HepG2 (cell line): Measurements from ENCODE around the gene MAGI1. TPM values are rescaled to one million over a fixed set of nuclear protein-coding genes. Genes with fewer than 3 reads are reported as not detected.

Experiments used
- ATAC-seq: fragments of 200-7000 bp; cut with Tn5 transposase; 3 replicates; pipeline ENCODE4 v1.9.1; 2020; ENCODE audit warnings: mild to moderate bottlenecking, moderate library complexity
- BruUV-seq: library from RNA; stranded (reverse); fragments of 400-500 nt; replicated peaks from 2 replicates; lab custom pipeline; 2021; lab: Mats Ljungman, UMichigan
- CTCF ChIA-PET: fragments of 300-600 bp; formaldehyde crosslinking; extraction: SDS; loops from one replicate; lab custom pipeline; 2021; ENCODE audit warnings: low total read pairs, inconsistent platforms, low intra/inter-chr PET ratio; lab: Yijun Ruan, JAX
- POLR2A ChIA-PET: fragments of 350-600 bp; sonication (Branson Sonifier 250); formaldehyde crosslinking; loops from one replicate; lab custom pipeline; 2020; ENCODE audit warnings: antibody characterized with exemption, inconsistent platforms; lab: Yijun Ruan, JAX
- DNase-seq: peaks from one replicate; pipeline ENCODE4 v3.0.0-alpha.2; 2015; ENCODE audit warnings: low spot score
- FAIRE-seq: peaks from 3 replicates; lab custom pipeline; 2011; peaks lifted over from hg19 to GRCh38; lab: Jason Lieb, UNC
- H2AFZ ChIP-seq: one replicate; pipeline ENCODE4 v1.6.1; 2011; ENCODE audit warnings: low read length, inconsistent platforms
- H3K27ac ChIP-seq: fragments of 300-600 bp; 3 replicates; pipeline ENCODE4 v1.8.0; 2011; ENCODE audit warnings: mixed run types, mild to moderate bottlenecking, mixed read lengths, low read length, inconsistent platforms; ENCODE audit not compliant: insufficient read depth; ENCODE audit errors: extremely low read length
- H3K27me3 ChIP-seq, 2 experiments: fragments of 200-600 bp in 1 of 2; 2 replicates in 1 of 2; 3 replicates in 1 of 2; pipeline versions ENCODE4 v1.6.0 to v1.8.0; 2011; ENCODE audit warnings: low read length in 2 of 2, mild to moderate bottlenecking in 2 of 2, moderate library complexity in 2 of 2, inconsistent platforms in 1 of 2; ENCODE audit not compliant: insufficient read depth in 2 of 2, control insufficient read depth in 1 of 2
- H3K36me3 ChIP-seq, 2 experiments: fragments of 200-600 bp in 1 of 2; replicated peaks in 1 of 2; 2 replicates in 1 of 2; 3 replicates in 1 of 2; pipeline versions ENCODE4 v1.5.1 to v1.8.0; 2011; ENCODE audit warnings: low read length in 2 of 2, inconsistent platforms in 1 of 2; ENCODE audit not compliant: insufficient read depth in 2 of 2, control insufficient read depth in 1 of 2
- H3K4me1 ChIP-seq: 2 replicates; pipeline ENCODE4 v1.5.1; 2012; ENCODE audit warnings: low read length, inconsistent platforms; ENCODE audit not compliant: insufficient read depth
- H3K4me2 ChIP-seq: 2 replicates; pipeline ENCODE4 v1.6.0; 2011; ENCODE audit warnings: low read depth, low read length, inconsistent platforms
- H3K4me3 ChIP-seq, 3 experiments: fragments of 200-600 bp in 1 of 3; sonication (generic), shearing (Covaris generic) in 1 of 3; replicated peaks in 1 of 3; 2 replicates each; pipeline ENCODE4 v1.5.1; 2011 to 2016; ENCODE audit warnings: low read length in 3 of 3, inconsistent platforms in 2 of 3, low read depth in 2 of 3, mild to moderate bottlenecking in 2 of 3, control low read depth in 1 of 3, mixed read lengths in 1 of 3; ENCODE audit not compliant: insufficient read depth in 1 of 3
- H3K79me2 ChIP-seq: one replicate; pipeline ENCODE4 v1.6.1; 2011; ENCODE audit warnings: low read length, inconsistent platforms; ENCODE audit not compliant: insufficient read depth
- H3K9ac ChIP-seq: 2 replicates; pipeline ENCODE4 v1.6.0; 2011; ENCODE audit warnings: mild to moderate bottlenecking, low read depth, low read length, inconsistent platforms; ENCODE audit not compliant: insufficient read depth
- H3K9me3 ChIP-seq: 2 replicates; pipeline ENCODE4 v1.5.1; 2012; ENCODE audit warnings: mild to moderate bottlenecking, low read length
- H4K20me1 ChIP-seq: 2 replicates; pipeline ENCODE4 v1.6.0; 2011; ENCODE audit warnings: inconsistent platforms, mild to moderate bottlenecking, low read length, moderate library complexity; ENCODE audit not compliant: insufficient read depth
- HOXA5 ChIP-seq: sonication (generic); formaldehyde crosslinking; IDR thresholded peaks from 2 replicates; pipeline ENCODE4 v1.4.0; 2020; ENCODE audit warnings: missing genetic modification reagents
- KDM5A ChIP-seq: fragments of 200-600 bp; sonication (generic); IDR thresholded peaks from 2 replicates; pipeline ENCODE4 v1.7.0; 2018; ENCODE audit warnings: antibody characterized with exemption, mild to moderate bottlenecking, low read length, borderline replicate concordance
- MAX ChIP-seq: IDR thresholded peaks from 2 replicates; pipeline ENCODE4 v1.6.1; 2012; ENCODE audit warnings: inconsistent platforms
- MLX ChIP-seq: IDR thresholded peaks from 2 replicates; pipeline ENCODE4 v1.6.1; 2016
- MXD1 ChIP-seq: sonication (generic); formaldehyde crosslinking; IDR thresholded peaks from 2 replicates; pipeline ENCODE4 v1.4.0; 2020; ENCODE audit warnings: mild to moderate bottlenecking, missing genetic modification reagents
- NCOR1 ChIP-seq: fragments of 200-600 bp; sonication (generic); IDR thresholded peaks from 2 replicates; pipeline ENCODE4 v1.7.0; 2017; ENCODE audit warnings: antibody characterized with exemption, low read length, borderline replicate concordance
- NFE2 ChIP-seq: sonication (generic); formaldehyde crosslinking; IDR thresholded peaks from 2 replicates; pipeline ENCODE4 v1.4.0; 2020; ENCODE audit warnings: missing genetic modification reagents
- POGZ ChIP-seq: sonication (generic); formaldehyde crosslinking; IDR thresholded peaks from 2 replicates; pipeline ENCODE4 v1.4.0; 2020; ENCODE audit warnings: mild to moderate bottlenecking, missing genetic modification reagents
- TBX3 ChIP-seq: fragments of 450-650 bp; IDR thresholded peaks from 2 replicates; pipeline ENCODE4 v1.6.1; 2017; ENCODE audit warnings: antibody characterized with exemption, mild to moderate bottlenecking, inconsistent platforms, borderline replicate concordance
- THYN1 ChIP-seq: sonication (generic); formaldehyde crosslinking; IDR thresholded peaks from 2 replicates; pipeline ENCODE4 v1.8.1; 2023; ENCODE audit warnings: low read depth, mild to moderate bottlenecking, moderate library complexity, missing genetic modification reagents, borderline replicate concordance
- UBTF ChIP-seq: sonication (generic); formaldehyde crosslinking; IDR thresholded peaks from 2 replicates; pipeline ENCODE4 v1.4.0; 2020; ENCODE audit warnings: mild to moderate bottlenecking, missing genetic modification reagents
- XRCC5 ChIP-seq: fragments of 200-400 bp; formaldehyde crosslinking; optimal IDR thresholded peaks from 2 replicates; pipeline ENCODE3; 2017; ENCODE audit warnings: mild to moderate bottlenecking, low read length
- ZMAT3 ChIP-seq: sonication (generic); formaldehyde crosslinking; conservative IDR thresholded peaks from 2 replicates; pipeline ENCODE4 v1.7.0; 2021; ENCODE audit warnings: missing genetic modification reagents
- ZNF253 ChIP-seq: sonication (generic); formaldehyde crosslinking; IDR thresholded peaks from 2 replicates; pipeline ENCODE4 v1.8.0; 2022; ENCODE audit warnings: mild to moderate bottlenecking, missing genetic modification reagents, borderline replicate concordance
- ZNF256 ChIP-seq: sonication (generic); formaldehyde crosslinking; conservative IDR thresholded peaks from 2 replicates; pipeline ENCODE4 v1.4.0; 2020; ENCODE audit warnings: missing genetic modification reagents
- ZNF30 ChIP-seq: sonication (generic); formaldehyde crosslinking; IDR thresholded peaks from 2 replicates; pipeline ENCODE4 v1.5.0; 2020; ENCODE audit warnings: mild to moderate bottlenecking, missing genetic modification reagents
- ZNF326 ChIP-seq: sonication (generic); formaldehyde crosslinking; IDR thresholded peaks from 2 replicates; pipeline ENCODE4 v1.4.0; 2020; ENCODE audit warnings: missing genetic modification reagents, borderline replicate concordance
- ZNF562 ChIP-seq: sonication (generic); formaldehyde crosslinking; IDR thresholded peaks from 2 replicates; pipeline ENCODE4 v1.8.0; 2022; ENCODE audit warnings: missing genetic modification reagents, borderline replicate concordance
- ZNF577 ChIP-seq: sonication (generic); formaldehyde crosslinking; IDR thresholded peaks from 2 replicates; pipeline ENCODE4 v1.4.0; 2020; ENCODE audit warnings: mild to moderate bottlenecking, low read depth, missing genetic modification reagents, borderline replicate concordance
- WGBS: methylation state at CpG from one replicate; pipeline ENCODE4 v1.1.6; 2017; ENCODE audit warnings: low lambda C conversion rate; 5-methylcytosine and 5-hydroxymethylcytosine counted together
- in situ Hi-C: cut with HindIII; loops from 2 replicates; pipeline ENCODE4 v1.10.0; 2017; ENCODE audit warnings: low pct_unique_long_range_greater_than_20kb; ENCODE audit not compliant: extremely low pct_ligation_motif_present
- intact Hi-C: fragments of 100-400 bp; cut with micrococcal nuclease; formaldehyde crosslinking; loops from one replicate; pipeline ENCODE4 v1.10.0; 2022; ENCODE audit not compliant: unreplicated experiment
- polyA plus RNA-seq, 8 experiments: library from polyadenylated mRNA; depleted of rRNA in 3 of 8; stranded (reverse) in 7 of 8; unstranded in 1 of 8; fragments of >200 nt; fragmentation: Illumina TruSeq in 4 of 8; extraction: Trizol in 4 of 8; gene quantifications; 2 replicates each; pipeline versions ENCODE4 v1.2.1 to v1.2.3, GENCODE V29; 2011 to 2016; ENCODE audit warnings: low read depth in 4 of 8, missing spikeins in 1 of 8, mixed read lengths in 1 of 8; ENCODE audit not compliant: insufficient read depth in 1 of 8
- total RNA-seq, 5 experiments: library from RNA; depleted of rRNA; stranded (reverse); fragments of >200 nt; fragmentation: Illumina TruSeq; extraction: Trizol; gene quantifications; 2 replicates each; pipeline ENCODE4 v1.2.3, GENCODE V29; 2016; ENCODE audit warnings: low read depth in 1 of 5

Gene MAGI1
- total and polyA plus RNA-seq, 2 of the 13 experiments (the other 11 are each of a cell fraction or from before 2014, with no cell fraction given) = 22.2 to 26.0 TPM

GRCh38 chr3:65968996-65969395 is 69.7 kb downstream of the MAGI1 start:
- intact Hi-C loops = no loop called here
- H3K9me3 ChIP-seq = no peaks in the 10 kb centered on the region

More at GRCh38 chr3:65968996-65969395, 69.7 kb downstream of the MAGI1 start:
- H3K9ac ChIP-seq = no peak overlapping the region
- no peaks in the 10 kb centered on the region; a peak in 1 of 5 replicates for H3K36me3 ChIP-seq
- no peak for FAIRE-seq
- no peak overlapping the region for H3K27ac ChIP-seq
- ChIA-PET CTCF (no interaction called here), POLR2A (no interaction called here)
- no peak overlapping the region for H3K4me2 ChIP-seq
- no peak overlapping the region for H2AFZ ChIP-seq
- peaks cover 30% of the 10 kb centered on the region for H3K4me1 ChIP-seq
- no peak overlapping the region for H3K4me3 ChIP-seq
- TF ChIP-seq ZNF562 (CRISPR knock-in tag) = no peak
- TF ChIP-seq XRCC5 = no peak
- TF ChIP-seq MLX = no peak
- no peak for TF ChIP-seq TBX3
- no peak for TF ChIP-seq THYN1 (CRISPR knock-in tag)
- TF ChIP-seq ZNF326 (CRISPR knock-in tag) = no peak
- no peak for TF ChIP-seq NCOR1
- TF ChIP-seq ZMAT3 (CRISPR knock-in tag) = no peak
- TF ChIP-seq NFE2 (CRISPR knock-in tag) = no peak
- no peak for TF ChIP-seq ZNF253 (CRISPR knock-in tag)
- no peak for TF ChIP-seq MAX
- TF ChIP-seq ZNF30 = no peak
- no peak for TF ChIP-seq POGZ
- no peak for TF ChIP-seq MXD1 (CRISPR knock-in tag)
- TF ChIP-seq UBTF (CRISPR knock-in tag) = no peak
- TF ChIP-seq KDM5A = no peak
- no peak for TF ChIP-seq ZNF577 (CRISPR knock-in tag)
- no peak for TF ChIP-seq HOXA5 (CRISPR knock-in tag)
- TF ChIP-seq ZNF256 = no peak
- in situ Hi-C loops = no loop called here
- H3K79me2 ChIP-seq = peaks cover 79% of the 10 kb centered on the region
- no peak for DNase-seq
- H3K27me3 ChIP-seq = no peaks in the 10 kb centered on the region
- no TSS peak for BruUV-seq
- 91% methylated on average over 5 of the region's 5 CpGs for WGBS
- no peak for ATAC-seq
- H4K20me1 ChIP-seq = 0 out of 2 replicates have a peak, but pooled peaks cover 9% of the 10 kb centered on the region
